ELF-1 (cell line): ENCODE data around the gene IQSEC1.
A peak's percentile ranks its signal among the peaks of the same experiment; 100 is the strongest.

Experiments used
- DNase-seq: peaks from one replicate; pipeline ENCODE4 v3.0.0-alpha.2; 2016; ENCODE audit warnings: low read depth, low spot score

Gene IQSEC1

GRCh38 chr3:12969486-12969885, 103.7 kb downstream of the IQSEC1 start:
- no peak for DNase-seq

- DNase-seq = no peak
Measured at GRCh38 chr3:12968541-12968940, 104.7 kb downstream of the IQSEC1 start.

- DNase-seq = peak; percentile 79
Measured at GRCh38 chr3:12967606-12968351, 105.5 kb downstream of the IQSEC1 start.

- peak; percentile 42 for DNase-seq
Measured at GRCh38 chr3:12966847-12967605, 106.2 kb downstream of the IQSEC1 start.

GRCh38 chr3:12965999-12966846, 107.0 kb downstream of the IQSEC1 start:
- no peak for DNase-seq

GRCh38 chr3:12964711-12965612, 108.3 kb downstream of the IQSEC1 start:
- DNase-seq = no peak

GRCh38 chr3:12963922-12964701, 109.1 kb downstream of the IQSEC1 start:
- no peak for DNase-seq

GRCh38 chr3:12963231-12963896, 109.9 kb downstream of the IQSEC1 start:
- no peak for DNase-seq

GRCh38 chr3:12962292-12962691, 110.9 kb downstream of the IQSEC1 start:
- DNase-seq = no peak

- DNase-seq = no peak
Measured at GRCh38 chr3:12961697-12962036, 111.6 kb downstream of the IQSEC1 start.

GRCh38 chr3:12961007-12961696, 112.1 kb downstream of the IQSEC1 start:
- DNase-seq = no peak

GRCh38 chr3:12960497-12960896, 112.7 kb downstream of the IQSEC1 start:
- no peak for DNase-seq

GRCh38 chr3:12959838-12960378, 113.3 kb downstream of the IQSEC1 start:
- DNase-seq = no peak

GRCh38 chr3:12959410-12959809, 113.8 kb downstream of the IQSEC1 start:
- DNase-seq = no peak

- no peak for DNase-seq
Measured at GRCh38 chr3:12957824-12958792, 115.1 kb downstream of the IQSEC1 start.

- no peak for DNase-seq
Measured at GRCh38 chr3:12957339-12957738, 115.9 kb downstream of the IQSEC1 start.

GRCh38 chr3:12956316-12956660, 116.9 kb downstream of the IQSEC1 start:
- DNase-seq = no peak
